ENCODE measurements around the gene C20orf204. TPM values are rescaled to one million over a fixed set of nuclear protein-coding genes. Genes with fewer than 3 reads are reported as not detected.

Gene C20orf204
- total RNA-seq, 4 donors from 2014 or later = 0.17 to 1.6 (median 0.32) TPM

DNA sequence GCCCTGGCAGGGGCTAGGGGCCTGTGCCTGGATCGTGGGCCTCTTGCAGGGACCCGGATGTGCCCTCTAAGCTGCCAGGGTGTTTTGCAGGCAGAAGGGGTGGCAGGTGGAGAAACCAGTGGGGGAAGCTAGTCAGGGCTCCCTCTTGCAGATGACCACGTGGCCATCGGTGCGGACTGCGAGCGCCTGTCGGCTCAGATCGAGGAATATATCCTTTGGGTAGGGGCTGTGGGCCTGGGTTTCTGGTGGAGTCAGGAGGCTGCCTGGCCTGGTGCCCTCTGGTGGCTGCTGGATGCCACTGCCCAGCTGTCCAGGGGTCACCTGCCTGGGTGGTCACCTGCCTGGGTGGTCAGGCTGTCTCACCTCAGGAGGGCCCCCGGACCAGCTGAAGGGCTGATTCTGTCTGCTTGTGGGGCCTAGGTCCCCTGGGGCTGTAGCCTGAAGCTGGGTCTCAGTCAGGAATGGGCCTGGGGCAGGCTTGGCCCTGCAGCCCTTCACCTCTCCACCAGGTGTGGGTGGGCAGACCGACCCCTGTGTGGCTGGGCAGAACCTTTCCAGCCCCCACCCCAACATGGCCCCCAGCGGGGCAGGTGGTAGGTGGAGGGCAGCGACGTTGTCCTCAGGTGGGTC, 33.7 kb downstream of the C20orf204 start:
- Histone ChIP-seq H3K4me1 (peaks cover 3 to 17% (median 12%) of the 10 kb centered on the region in 4 donors), H3K27ac (replicated peaks in 1 of 4) (no peak overlapping the region), H3K36me3 (peaks cover 6 to 48% (median 37%) of the 10 kb centered on the region in 4 donors), H3K9me3 (no peaks in the 10 kb centered on the region), H3K27me3 (no peaks in the 10 kb centered on the region), H3K4me3 (no peak overlapping the region)
- TF ChIP-seq EP300 (IDR thresholded peaks at IDR 0.05) (no peak), POLR2A (IDR thresholded peaks at IDR 0.05; ENCODE audit: low read depth) (no peak), POLR2AphosphoS5 (IDR thresholded peaks at IDR 0.05) (no peak)
- TF ChIP-seq, protein P1, sequence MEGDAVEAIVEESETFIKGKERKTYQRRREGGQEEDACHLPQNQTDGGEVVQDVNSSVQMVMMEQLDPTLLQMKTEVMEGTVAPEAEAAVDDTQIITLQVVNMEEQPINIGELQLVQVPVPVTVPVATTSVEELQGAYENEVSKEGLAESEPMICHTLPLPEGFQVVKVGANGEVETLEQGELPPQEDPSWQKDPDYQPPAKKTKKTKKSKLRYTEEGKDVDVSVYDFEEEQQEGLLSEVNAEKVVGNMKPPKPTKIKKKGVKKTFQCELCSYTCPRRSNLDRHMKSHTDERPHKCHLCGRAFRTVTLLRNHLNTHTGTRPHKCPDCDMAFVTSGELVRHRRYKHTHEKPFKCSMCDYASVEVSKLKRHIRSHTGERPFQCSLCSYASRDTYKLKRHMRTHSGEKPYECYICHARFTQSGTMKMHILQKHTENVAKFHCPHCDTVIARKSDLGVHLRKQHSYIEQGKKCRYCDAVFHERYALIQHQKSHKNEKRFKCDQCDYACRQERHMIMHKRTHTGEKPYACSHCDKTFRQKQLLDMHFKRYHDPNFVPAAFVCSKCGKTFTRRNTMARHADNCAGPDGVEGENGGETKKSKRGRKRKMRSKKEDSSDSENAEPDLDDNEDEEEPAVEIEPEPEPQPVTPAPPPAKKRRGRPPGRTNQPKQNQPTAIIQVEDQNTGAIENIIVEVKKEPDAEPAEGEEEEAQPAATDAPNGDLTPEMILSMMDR (IDR thresholded peaks at IDR 0.05) = peak; percentile 37 to 64 (median 37)
- no peak for DNase-seq (ENCODE audit: extremely low spot score)
- 81% methylated on average over 4 of the region's 14 CpGs for WGBS
- intact Hi-C loops (cut with DNase I) = no loop called here

DNA sequence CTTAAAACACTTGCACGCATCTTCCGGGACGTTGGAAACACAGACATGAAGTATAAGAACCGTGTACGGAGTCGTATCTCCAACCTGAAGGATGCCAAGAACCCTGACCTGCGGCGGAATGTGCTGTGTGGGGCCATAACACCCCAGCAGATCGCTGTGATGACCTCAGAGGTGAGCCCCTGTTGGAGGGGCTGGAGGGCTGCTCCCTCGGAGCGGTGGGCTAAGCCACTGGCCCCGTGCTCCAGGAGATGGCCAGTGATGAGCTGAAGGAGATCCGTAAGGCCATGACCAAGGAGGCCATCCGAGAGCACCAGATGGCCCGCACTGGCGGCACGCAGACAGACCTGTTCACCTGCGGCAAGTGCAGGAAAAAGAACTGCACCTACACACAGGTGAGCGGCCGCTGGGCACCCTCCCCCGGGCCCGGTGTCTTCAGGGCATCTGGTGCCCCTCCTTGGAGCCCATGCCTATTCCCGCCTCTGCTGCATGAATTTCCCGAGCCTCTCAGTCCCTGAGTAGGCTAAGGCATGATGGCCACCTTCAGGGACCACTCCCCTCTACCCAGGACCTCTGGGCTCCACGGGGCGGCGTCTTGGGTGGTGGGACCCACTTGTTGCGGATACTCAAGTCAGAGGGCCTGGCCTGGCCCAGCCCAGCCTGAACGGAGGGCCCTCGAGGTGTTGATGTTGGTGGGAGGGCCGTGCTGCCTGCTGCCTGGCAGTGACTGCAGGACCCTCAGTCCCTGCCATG, 34.4 kb downstream of the C20orf204 start:
- H3K4me1 ChIP-seq = peaks cover 0 to 10% (median 5%) of the 10 kb centered on the region in 4 donors
- TF ChIP-seq POLR2AphosphoS5 (IDR thresholded peaks at IDR 0.05) (no peak), EP300 (IDR thresholded peaks at IDR 0.05) (no peak), POLR2A (IDR thresholded peaks at IDR 0.05; ENCODE audit: low read depth) (no peak)
- TF ChIP-seq, protein P1 (IDR thresholded peaks at IDR 0.05) = no peak
- WGBS = 89% methylated on average over 28 of the region's 31 CpGs
- no peak overlapping the region for H3K4me3 ChIP-seq
- intact Hi-C loops (cut with DNase I) = no loop called here
- H3K27me3 ChIP-seq = no peaks in the 10 kb centered on the region
- no peaks in the 10 kb centered on the region for H3K9me3 ChIP-seq
- peaks cover 6 to 51% (median 39%) of the 10 kb centered on the region in 4 donors for H3K36me3 ChIP-seq
- no peak overlapping the region for H3K27ac ChIP-seq (replicated peaks in 1 of 4)
- DNase-seq (ENCODE audit: extremely low spot score) = no peak

DNA sequence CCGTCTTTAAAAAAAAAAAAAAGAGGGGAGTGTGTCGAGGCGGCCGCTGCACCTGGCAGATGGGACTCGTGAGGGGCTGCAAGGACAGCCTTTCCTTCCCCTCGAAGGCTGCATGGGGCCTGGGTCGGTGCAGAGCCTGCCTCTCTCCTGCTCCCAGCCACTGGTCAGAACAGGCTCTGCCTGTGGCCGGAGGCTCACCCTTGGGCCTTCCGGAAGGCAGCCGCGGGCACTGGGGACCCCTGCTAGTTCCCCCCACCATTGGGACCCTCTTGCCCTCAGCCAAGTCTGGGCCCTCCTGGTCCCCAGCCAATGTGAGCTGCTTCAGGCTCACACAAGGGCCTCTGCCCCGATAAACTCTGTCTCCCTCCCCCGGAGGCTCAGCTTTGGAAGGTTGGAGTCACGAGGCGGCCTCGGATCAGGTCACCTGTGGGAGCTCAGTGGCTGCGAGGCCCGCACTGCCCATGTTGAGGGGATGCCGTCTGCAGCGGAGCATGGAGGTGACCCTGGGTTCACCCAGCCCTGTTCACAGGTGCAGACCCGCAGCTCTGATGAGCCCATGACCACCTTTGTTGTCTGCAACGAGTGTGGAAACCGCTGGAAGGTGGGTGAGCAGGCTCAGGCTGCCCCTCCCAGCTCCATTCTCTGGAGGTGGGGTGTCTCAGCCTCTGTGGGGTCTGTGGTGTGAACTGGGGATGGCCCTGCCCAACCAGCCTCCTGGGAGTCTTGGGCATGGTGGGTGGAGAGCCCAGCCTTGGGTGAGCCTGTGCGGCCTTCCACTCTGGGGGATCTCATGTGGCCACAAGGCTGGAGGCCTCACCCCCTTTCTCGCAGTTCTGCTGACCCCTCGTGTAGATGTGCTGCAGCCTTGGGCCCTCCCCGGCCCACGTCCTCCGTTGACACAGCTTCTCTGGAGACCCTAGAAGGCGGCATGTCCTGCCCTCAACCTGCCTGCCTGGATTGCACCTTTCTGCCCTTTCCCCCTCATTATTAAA, 35.7 kb downstream of the C20orf204 start:
- intact Hi-C loops (cut with DNase I) = no loop called here
- Histone ChIP-seq H3K4me1 (peaks cover 0 to 9% (median 0%) of the 10 kb centered on the region in 4 donors), H3K36me3 (peaks cover 6 to 51% (median 39%) of the 10 kb centered on the region in 4 donors), H3K27me3 (no peaks in the 10 kb centered on the region), H3K9me3 (no peaks in the 10 kb centered on the region), H3K27ac (replicated peaks in 1 of 4) (no peak overlapping the region), H3K4me3 (no peak overlapping the region)
- DNase-seq (ENCODE audit: extremely low spot score) = no peak
- 84% methylated on average over 27 of the region's 30 CpGs for WGBS
- TF ChIP-seq, protein P1 (IDR thresholded peaks at IDR 0.05) = no peak
- no peak for TF ChIP-seq POLR2AphosphoS5 (IDR thresholded peaks at IDR 0.05)
- TF ChIP-seq EP300 (IDR thresholded peaks at IDR 0.05) = no peak
- no peak for TF ChIP-seq POLR2A (IDR thresholded peaks at IDR 0.05; ENCODE audit: low read depth)

DNA sequence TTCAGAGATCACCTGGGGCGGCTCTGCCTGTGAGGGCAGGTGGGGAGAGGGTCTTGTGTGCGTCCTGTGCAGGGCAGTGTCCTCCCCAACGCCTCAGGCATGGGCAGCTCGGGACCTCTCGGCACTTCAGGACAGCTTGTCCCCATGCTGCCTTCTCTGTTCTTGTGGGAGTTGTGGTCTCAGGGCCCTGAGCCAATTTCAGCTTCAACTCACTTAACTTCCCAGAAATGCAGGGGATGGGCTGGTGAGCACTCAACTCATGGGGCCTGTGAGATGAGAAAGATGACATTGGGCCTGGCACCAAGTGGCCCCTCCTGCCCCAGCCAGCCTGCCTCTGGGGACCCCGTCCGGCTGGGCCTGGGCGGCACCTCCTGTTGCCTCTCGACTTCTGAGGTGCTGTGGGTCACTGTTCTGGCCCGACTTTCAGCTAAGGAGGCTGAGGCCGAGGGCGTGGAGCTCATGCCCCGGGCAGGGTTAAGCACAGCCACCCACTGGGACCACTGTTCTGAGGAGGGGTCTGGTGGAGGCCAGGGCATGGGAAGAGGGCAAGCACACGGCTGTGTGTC, 36.6 kb downstream of the C20orf204 start:
- Histone ChIP-seq H3K27ac (replicated peaks in 1 of 4) (no peak overlapping the region), H3K4me1 (peaks cover 0 to 10% (median under 1%) of the 10 kb centered on the region in 4 donors), H3K27me3 (no peaks in the 10 kb centered on the region), H3K4me3 (no peak overlapping the region), H3K9me3 (no peaks in the 10 kb centered on the region), H3K36me3 (peaks cover 6 to 51% (median 39%) of the 10 kb centered on the region in 4 donors)
- DNase-seq (ENCODE audit: extremely low spot score) = no peak
- 75% methylated on average over 3 of the region's 14 CpGs for WGBS
- no peak for TF ChIP-seq EP300 (IDR thresholded peaks at IDR 0.05)
- TF ChIP-seq, protein P1 (IDR thresholded peaks at IDR 0.05) = no peak
- TF ChIP-seq POLR2AphosphoS5 (IDR thresholded peaks at IDR 0.05) = no peak
- no peak for TF ChIP-seq POLR2A (IDR thresholded peaks at IDR 0.05; ENCODE audit: low read depth)
- intact Hi-C loops (cut with DNase I) = no loop called here

Measured in esophagus muscularis mucosa (tissue), 4 donors.